Ishikawa (cell line): Measurements from ENCODE around the gene IGF1R.

ENCODE experiments used
- EP300 ChIP-seq: IDR thresholded peaks from 2 replicates; pipeline ENCODE4 v1.6.1; 2012; ENCODE audit warnings: borderline replicate concordance
- FOXM1 ChIP-seq: IDR thresholded peaks from 2 replicates; pipeline ENCODE4 v1.6.1; 2012; ENCODE audit warnings: low read depth, borderline replicate concordance
- RAD21 ChIP-seq: IDR thresholded peaks from 2 replicates; pipeline ENCODE4 v1.6.1; 2012; ENCODE audit warnings: low read depth
- TAF1 ChIP-seq: IDR thresholded peaks from 2 replicates; pipeline ENCODE4 v1.6.1; 2012; ENCODE audit warnings: low read depth, mild to moderate bottlenecking
- TCF12 ChIP-seq: IDR thresholded peaks from 2 replicates; pipeline ENCODE4 v1.6.1; 2012; ENCODE audit warnings: low read depth
- YY1 ChIP-seq: IDR thresholded peaks from 2 replicates; pipeline ENCODE4 v1.6.1; 2012; ENCODE audit warnings: low read depth
- ZBTB7A ChIP-seq: IDR thresholded peaks from 2 replicates; pipeline ENCODE4 v1.6.1; 2012; ENCODE audit warnings: low read depth
- TF ChIP-seq, protein P1 (sequence below): IDR thresholded peaks from 2 replicates; pipeline ENCODE4 v1.6.1; 2012; ENCODE audit warnings: low read depth, mild to moderate bottlenecking
- TF ChIP-seq, protein P2 (sequence below): IDR thresholded peaks from 2 replicates; pipeline ENCODE4 v1.6.1; 2012

DNA sequence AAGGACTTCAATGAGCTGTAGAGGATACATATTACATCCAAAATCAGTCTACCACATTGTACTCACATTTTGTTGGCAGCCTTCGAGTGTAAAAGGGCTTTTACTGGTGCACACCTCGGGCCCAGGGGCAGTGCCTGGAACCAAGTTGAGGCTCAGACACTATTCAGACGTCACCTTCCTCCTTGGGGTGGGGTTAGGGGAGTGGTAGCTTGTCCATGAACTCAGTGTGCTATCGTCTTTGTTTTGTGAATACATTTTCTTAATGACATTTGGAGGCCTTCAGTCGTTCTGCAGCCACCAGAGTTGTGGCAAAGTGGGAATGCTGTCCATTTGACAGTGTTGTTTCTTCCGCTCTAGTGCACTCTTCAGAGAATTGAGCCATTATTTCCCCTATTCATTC lies 245.1 kb downstream of the IGF1R start:
- TF ChIP-seq EP300 (no peak), RAD21 (no peak), YY1 (no peak), ZBTB7A (no peak), TCF12 (no peak), FOXM1 (no peak), TAF1 (no peak)
- TF ChIP-seq, protein P1, sequence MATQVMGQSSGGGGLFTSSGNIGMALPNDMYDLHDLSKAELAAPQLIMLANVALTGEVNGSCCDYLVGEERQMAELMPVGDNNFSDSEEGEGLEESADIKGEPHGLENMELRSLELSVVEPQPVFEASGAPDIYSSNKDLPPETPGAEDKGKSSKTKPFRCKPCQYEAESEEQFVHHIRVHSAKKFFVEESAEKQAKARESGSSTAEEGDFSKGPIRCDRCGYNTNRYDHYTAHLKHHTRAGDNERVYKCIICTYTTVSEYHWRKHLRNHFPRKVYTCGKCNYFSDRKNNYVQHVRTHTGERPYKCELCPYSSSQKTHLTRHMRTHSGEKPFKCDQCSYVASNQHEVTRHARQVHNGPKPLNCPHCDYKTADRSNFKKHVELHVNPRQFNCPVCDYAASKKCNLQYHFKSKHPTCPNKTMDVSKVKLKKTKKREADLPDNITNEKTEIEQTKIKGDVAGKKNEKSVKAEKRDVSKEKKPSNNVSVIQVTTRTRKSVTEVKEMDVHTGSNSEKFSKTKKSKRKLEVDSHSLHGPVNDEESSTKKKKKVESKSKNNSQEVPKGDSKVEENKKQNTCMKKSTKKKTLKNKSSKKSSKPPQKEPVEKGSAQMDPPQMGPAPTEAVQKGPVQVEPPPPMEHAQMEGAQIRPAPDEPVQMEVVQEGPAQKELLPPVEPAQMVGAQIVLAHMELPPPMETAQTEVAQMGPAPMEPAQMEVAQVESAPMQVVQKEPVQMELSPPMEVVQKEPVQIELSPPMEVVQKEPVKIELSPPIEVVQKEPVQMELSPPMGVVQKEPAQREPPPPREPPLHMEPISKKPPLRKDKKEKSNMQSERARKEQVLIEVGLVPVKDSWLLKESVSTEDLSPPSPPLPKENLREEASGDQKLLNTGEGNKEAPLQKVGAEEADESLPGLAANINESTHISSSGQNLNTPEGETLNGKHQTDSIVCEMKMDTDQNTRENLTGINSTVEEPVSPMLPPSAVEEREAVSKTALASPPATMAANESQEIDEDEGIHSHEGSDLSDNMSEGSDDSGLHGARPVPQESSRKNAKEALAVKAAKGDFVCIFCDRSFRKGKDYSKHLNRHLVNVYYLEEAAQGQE, result no peak
- TF ChIP-seq, protein P2, sequence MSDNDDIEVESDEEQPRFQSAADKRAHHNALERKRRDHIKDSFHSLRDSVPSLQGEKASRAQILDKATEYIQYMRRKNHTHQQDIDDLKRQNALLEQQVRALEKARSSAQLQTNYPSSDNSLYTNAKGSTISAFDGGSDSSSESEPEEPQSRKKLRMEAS, result no peak
